ENCODE data around the gene CFAP46.

GRCh38 chr10:132987671-132988571 lies 45.6 kb upstream of the CFAP46 start:
- TF ChIP-seq CTCF (IDR thresholded peaks at IDR 0.05) (no peak), EZH2 (IDR thresholded peaks at IDR 0.05) (no peak), EZH2phosphoT487 (IDR thresholded peaks at IDR 0.05) (no peak)
